Measurements from ENCODE around the gene NOL7. TPM values are rescaled to one million over a fixed set of nuclear protein-coding genes. Genes with fewer than 3 reads are reported as not detected.

The NOL7 gene
- total RNA-seq, 1 experiment from 2014 or later = 356 TPM

GRCh38 chr6:13593720-13594119 is 21.4 kb upstream of the NOL7 start:
- peak; percentile 54 for DNase-seq (ENCODE audit: low read depth)

- no peak for DNase-seq (ENCODE audit: low read depth)
These were observed 18.1 kb upstream of the NOL7 start for GRCh38 chr6:13597073-13597472.

- no peak for DNase-seq (ENCODE audit: low read depth)
These were observed 15.1 kb upstream of the NOL7 start for GRCh38 chr6:13600036-13600435.

GRCh38 chr6:13604135-13604534 is 11.0 kb upstream of the NOL7 start:
- no peak for DNase-seq (ENCODE audit: low read depth)

- DNase-seq (ENCODE audit: low read depth) = no peak
These were observed 10.4 kb upstream of the NOL7 start for GRCh38 chr6:13604546-13605416.

GRCh38 chr6:13605634-13606033 is 9.5 kb upstream of the NOL7 start:
- DNase-seq (ENCODE audit: low read depth) = no peak

GRCh38 chr6:13611715-13612114 is 3.4 kb upstream of the NOL7 start:
- no peak for DNase-seq (ENCODE audit: low read depth)

- DNase-seq (ENCODE audit: low read depth) = no peak
These were observed 2.0 kb upstream of the NOL7 start for GRCh38 chr6:13613029-13613594.

- peak; percentile 73 for DNase-seq (ENCODE audit: low read depth)
These were observed 809 bp upstream of the NOL7 start for GRCh38 chr6:13614126-13614925.

- DNase-seq (ENCODE audit: low read depth) = peak; percentile 55
These were observed 621 bp downstream of the NOL7 start for GRCh38 chr6:13615792-13616120.

GRCh38 chr6:13617066-13617465 is 1.9 kb downstream of the NOL7 start:
- DNase-seq (ENCODE audit: low read depth) = no peak

GRCh38 chr6:13624871-13625288 is 9.7 kb downstream of the NOL7 start:
- peak; percentile 30 for DNase-seq (ENCODE audit: low read depth)

GRCh38 chr6:13629459-13630116 is 14.5 kb downstream of the NOL7 start:
- no peak for DNase-seq (ENCODE audit: low read depth)

GRCh38 chr6:13630499-13630898 is 15.4 kb downstream of the NOL7 start:
- DNase-seq (ENCODE audit: low read depth) = no peak

- DNase-seq (ENCODE audit: low read depth) = no peak
These were observed 18.2 kb downstream of the NOL7 start for GRCh38 chr6:13633343-13633742.

GRCh38 chr6:13635948-13636658 is 21.0 kb downstream of the NOL7 start:
- DNase-seq (ENCODE audit: low read depth) = no peak

- no peak for DNase-seq (ENCODE audit: low read depth)
These were observed 22.9 kb downstream of the NOL7 start for GRCh38 chr6:13638014-13638413.

GRCh38 chr6:13638626-13639025 is 23.5 kb downstream of the NOL7 start:
- no peak for DNase-seq (ENCODE audit: low read depth)

- no peak for DNase-seq (ENCODE audit: low read depth)
These were observed 26.2 kb downstream of the NOL7 start for GRCh38 chr6:13641315-13641714.

GRCh38 chr6:13643125-13643524 is 28.0 kb downstream of the NOL7 start:
- no peak for DNase-seq (ENCODE audit: low read depth)

GRCh38 chr6:13648850-13649249 is 33.7 kb downstream of the NOL7 start:
- DNase-seq (ENCODE audit: low read depth) = no peak

- no peak for DNase-seq (ENCODE audit: low read depth)
These were observed 34.3 kb downstream of the NOL7 start for GRCh38 chr6:13649393-13649792.
